ENCODE results near the gene GIMAP8.

DNA sequence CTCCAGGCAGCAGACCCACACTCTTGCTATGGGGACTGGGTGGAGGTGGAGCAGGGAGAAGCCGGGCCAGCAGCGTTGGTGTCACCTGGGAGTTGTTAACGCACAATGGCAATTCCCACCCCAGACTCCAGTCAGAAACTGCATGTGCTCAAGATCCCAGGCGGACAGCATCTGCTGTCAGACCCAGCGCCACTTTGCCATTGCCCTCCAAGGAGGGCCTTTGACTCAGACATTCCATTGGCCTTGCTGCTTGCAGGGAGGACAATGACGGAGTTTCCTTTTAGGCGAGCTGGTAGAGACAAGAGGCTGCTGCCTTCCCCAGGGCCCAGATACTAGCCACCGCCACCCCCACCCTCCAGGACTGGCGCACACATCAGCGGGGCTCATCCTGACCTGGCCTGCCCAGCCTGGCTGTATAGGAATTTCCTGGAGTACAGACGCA lies 36.8 kb upstream of the GIMAP8 start:
- TF ChIP-seq, protein P1, sequence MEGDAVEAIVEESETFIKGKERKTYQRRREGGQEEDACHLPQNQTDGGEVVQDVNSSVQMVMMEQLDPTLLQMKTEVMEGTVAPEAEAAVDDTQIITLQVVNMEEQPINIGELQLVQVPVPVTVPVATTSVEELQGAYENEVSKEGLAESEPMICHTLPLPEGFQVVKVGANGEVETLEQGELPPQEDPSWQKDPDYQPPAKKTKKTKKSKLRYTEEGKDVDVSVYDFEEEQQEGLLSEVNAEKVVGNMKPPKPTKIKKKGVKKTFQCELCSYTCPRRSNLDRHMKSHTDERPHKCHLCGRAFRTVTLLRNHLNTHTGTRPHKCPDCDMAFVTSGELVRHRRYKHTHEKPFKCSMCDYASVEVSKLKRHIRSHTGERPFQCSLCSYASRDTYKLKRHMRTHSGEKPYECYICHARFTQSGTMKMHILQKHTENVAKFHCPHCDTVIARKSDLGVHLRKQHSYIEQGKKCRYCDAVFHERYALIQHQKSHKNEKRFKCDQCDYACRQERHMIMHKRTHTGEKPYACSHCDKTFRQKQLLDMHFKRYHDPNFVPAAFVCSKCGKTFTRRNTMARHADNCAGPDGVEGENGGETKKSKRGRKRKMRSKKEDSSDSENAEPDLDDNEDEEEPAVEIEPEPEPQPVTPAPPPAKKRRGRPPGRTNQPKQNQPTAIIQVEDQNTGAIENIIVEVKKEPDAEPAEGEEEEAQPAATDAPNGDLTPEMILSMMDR (IDR thresholded peaks at IDR 0.05), result no peak
- TF ChIP-seq POLR2A (IDR thresholded peaks at IDR 0.05), result no peak
